NCI-H187 treated with DMSO at 0.1 percent for 48 hours (cell line): ENCODE results near the gene ETV6.
"Not testable (repeated sequence)": the region's sequence is repeated elsewhere in the genome, so short reads cannot be mapped to it uniquely, and the experiment has no call there.

Experiments used
- DNase-seq: peaks from one replicate; lab custom pipeline; 2025; lab: John Stamatoyannopoulos, UW

ETV6 gene

DNA sequence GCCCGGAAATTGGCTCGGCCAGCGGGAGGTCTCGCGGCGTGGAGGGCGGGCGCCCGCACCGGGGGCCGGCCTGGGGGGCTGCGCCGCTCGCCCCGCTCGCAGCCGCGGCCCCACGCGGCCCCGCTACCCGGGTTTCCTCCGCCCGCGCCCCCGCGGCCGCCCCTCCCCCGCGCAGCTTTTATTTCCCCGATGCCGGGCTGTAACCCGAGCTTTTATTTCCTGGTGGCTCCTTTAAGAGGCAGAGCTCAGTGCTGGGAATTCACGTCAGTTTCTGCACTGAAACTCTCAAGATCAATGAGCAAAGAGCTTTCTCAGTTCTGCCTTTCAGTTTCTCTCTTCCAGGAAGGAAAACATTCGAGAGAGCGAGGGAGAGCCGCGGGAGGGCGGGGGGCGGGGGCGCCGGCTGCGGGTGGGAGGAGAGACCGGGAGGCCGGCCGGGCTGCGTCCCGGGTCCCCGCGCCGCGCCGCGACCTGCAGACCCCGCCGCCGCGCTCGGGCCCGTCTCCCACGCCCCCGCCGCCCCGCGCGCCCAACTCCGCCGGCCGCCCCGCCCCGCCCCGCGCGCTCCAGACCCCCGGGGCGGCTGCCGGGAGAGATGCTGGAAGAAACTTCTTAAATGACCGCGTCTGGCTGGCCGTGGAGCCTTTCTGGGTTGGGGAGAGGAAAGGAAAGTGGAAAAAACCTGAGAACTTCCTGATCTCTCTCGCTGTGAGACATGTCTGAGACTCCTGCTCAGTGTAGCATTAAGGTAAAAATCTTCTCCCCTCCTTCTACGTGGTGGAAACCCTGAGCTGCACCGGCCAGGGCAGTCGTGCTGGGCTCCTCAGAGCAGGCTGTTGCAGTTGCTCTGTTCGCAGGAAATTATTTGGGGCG lies at the start of gene ETV6:
Gene ETV6 (plus strand): TSS at position 262 of the 873 bp plus-strand sequence. CDS start 454 bp downstream, at position 716.
- DNase-seq, result peak; percentile 66

DNA sequence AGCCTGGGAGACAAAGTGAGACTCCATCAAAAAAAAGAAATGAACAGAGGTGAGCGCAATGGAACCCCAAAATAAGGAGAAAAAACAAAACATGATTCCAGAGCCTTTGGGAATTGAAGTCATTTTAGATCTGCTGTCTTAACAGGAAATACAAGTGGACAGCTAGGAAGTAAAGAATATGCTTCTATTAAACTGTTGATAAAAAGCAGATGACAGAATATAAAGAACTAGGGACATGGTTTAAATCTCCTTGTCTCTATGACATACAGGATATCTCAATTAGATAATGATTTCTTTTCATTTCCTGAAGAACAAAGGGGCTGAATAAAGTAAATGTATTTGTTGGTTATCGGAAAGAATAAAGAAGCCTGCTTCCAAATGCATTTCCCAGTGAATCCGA lies 49.3 kb upstream of the ETV6 start:
- no peak for DNase-seq

DNA sequence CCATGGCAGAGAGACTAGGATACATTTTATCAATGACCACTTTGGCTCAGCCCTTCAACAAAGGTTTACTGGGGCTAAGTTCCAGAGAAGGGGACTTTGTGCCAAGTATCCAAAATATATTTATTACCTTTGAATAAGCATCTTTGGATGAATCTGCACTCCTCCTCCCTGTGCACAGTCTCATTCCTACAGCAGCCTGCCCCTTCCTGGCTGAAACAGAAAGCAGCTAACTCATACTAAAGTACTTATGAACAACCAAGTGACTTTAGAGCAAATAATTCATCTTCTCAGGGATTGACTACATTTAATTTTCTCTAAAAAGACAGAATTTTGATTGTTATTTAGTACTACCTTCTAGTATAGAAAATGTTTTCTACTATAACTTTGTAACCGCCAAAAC lies 47.8 kb upstream of the ETV6 start:
- no peak for DNase-seq

DNA sequence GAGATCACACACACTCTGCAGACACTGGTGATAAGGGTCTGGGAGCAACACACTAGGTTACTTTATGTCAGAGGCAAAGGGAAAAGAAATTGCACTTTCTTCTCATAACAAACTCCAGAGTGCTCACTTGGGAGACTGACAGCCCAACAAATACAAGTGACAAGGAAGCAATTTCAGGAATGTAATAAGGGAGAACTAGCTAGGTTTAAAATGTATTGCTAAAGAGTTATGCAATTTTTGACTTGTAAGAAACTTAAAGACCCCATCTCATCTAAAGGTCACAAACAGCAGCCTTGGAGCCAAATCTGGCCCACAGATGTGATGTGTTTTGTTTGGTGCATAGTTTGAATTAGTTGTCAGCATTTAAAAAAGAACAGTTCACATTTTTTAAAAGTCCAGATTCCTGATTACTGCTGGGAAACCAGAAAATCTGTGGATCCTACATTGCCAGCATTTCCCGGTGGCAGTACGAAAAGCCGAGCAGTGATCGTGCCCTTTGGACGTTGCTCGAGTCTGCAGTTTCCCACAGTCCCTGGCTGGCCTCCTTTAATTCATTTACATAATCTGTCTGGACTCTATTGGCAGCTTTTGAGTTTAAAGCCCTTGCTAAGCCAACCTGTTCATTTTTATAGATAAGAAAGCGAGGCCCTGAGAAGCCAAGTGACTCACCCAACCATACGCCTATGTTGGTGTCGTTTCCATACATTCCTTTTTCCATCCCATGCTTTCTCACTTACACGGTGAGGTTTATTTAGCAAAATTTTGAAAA lies 42.0 kb upstream of the ETV6 start:
- no peak for DNase-seq

DNA sequence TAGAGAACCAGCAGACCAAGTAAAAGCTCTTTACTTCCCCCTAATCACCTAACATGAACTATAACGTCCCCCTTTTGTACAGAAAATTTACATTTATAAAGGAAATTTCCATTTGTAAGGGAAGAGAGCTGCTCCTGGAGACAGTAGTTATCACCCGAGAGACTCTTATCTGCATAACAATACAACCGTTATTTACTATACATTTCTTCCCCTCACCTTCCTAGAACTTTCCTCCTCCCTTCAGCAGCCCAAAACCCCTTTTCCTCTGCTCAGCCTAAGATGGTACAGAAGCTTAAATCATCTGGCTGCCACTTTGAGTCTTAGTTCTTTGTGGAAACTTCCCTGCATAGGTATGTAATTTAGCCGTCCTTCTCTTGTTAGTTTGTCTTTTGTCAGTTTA lies 40.4 kb upstream of the ETV6 start:
- DNase-seq, result no peak

DNA sequence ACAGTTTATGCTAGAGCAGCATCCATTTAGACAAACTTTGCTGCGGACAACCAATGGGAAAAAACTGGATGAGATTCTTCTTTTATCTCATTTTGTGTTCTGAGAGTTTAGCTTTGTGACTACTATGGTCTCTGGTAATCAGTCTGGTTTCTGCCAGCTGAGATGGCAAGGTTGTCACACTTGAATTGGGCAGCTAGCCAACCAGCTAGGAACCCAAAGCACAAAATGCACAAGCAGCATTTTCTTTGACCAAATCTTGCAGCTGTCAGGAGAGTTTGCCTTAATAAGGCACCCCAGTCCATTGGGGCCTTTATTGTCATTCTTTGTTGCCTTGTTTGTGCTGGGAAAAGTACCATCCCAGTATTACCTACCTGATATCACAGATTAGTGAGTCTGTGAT lies 34.0 kb upstream of the ETV6 start:
- DNase-seq, result no peak

DNA sequence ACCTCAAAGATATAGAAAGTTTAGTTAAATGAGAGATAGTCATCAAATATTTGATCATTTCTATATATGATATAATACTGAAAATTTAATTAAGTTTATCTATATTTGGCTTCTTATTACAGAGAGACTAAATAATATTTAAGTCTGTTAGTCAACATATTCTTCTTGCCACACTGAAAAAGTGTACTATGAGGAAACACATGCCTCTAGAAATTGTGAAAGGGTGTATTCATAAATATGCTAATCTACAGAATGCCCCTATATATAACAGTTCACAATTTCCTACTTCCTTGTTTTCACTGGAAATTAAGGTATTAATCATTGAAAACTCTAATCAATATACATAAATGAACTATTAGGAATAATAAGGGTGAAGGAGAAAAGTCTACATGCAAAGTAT lies 31.4 kb upstream of the ETV6 start:
- DNase-seq, result no peak

DNA sequence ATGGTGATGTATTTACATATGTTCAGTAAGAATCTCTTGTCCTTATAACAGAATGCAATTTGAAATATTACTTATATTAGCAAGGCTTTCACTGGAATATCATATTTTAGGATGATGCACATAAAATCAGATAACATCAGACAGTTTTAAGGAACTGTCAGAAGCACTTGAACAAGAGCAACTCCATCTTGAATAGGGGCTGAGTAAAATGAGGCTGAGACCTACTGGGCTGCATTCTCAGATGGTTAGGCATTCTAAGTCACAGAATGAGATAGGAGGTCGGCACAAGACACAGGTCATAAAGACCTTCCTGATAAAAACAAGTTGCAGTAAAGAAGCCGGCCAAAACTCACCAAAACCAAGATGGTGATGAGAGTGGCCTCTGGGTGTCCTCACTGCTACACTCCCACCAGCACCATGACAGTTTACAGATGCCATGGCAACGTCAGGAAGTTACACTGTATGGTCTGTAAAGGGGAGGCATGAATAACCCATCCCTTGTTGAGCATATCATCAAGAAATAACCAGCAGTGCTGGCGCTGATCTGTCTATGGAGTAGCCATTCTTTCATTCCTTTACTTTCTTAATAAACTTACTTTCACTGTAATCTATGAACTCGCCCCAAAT lies 27.6 kb upstream of the ETV6 start:
- DNase-seq, result no peak

DNA sequence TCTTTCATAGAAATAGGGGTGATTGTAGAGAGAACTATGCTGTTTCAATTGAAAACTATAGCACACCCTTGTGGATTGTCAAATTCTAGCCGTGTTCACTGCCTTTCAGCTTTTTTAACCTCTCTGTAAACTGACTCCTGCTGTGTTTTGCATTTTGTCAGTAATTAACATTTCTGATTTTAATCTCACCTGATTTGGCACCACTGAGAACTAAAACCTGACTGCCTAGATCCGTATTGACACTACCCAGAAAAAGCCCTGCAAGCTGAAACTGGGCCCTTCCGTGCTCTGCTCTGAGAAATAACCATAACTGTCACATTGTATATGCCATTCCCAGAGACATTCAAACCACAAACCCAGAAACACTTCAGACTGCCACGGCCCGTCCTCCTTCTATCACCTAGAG lies 26.6 kb upstream of the ETV6 start:
- DNase-seq, result no peak

DNA sequence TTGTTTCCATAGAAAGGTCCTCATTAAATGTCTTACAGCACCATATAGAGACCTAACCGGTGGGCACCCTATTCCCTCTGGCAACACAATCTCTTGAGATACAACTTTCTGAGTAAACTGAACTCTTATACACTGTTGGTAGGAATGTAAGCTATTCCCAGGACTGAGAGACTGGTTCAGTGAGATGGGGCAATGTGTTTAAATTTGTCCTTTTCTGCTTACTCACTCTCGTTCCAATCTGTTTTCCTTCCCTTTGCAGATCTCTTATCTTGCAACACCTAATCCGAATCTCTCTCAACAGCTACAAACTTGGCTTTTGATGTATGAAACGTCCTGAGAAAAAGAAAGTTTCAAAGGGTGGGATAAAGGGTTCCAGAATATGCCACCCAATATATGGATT lies 26.1 kb upstream of the ETV6 start:
- no peak for DNase-seq

DNA sequence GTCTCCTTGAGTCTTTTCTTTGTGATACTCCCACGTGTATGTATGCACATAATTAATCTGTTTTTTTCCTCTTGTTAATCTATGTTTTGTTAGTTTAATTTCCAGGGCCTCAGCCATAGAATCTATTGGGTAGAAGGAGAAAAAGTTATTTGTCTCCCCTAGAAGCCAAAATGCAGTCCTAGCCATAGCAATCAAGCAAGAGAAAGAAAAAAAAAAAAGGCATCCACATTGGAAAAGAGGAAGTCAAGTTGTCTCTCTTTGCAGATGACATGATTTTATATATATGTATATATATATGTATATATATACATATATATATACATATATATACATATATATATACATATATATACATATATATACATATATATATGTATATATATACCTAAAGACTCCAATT lies 25.4 kb upstream of the ETV6 start:
- DNase-seq, result no peak

DNA sequence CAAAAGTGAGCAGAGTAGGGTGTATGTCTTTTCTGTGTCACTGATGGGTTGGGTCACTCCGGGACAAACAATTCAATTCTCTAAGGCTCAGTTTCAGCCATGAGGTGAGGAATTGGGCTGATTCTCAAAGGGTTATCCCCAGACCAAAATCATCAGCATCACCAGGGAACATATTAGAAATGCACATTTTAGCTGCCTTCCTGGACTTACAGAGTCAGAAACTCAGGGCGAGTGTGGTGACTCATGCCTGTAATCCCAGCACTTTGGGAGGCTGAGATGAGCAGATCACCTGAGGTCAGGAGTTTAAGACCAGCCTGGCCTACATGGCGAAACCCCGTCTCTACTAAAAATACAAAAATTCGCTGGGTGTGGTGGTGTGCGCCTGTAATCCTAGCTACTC lies 21.8 kb upstream of the ETV6 start:
- not testable (repeated sequence) for DNase-seq

DNA sequence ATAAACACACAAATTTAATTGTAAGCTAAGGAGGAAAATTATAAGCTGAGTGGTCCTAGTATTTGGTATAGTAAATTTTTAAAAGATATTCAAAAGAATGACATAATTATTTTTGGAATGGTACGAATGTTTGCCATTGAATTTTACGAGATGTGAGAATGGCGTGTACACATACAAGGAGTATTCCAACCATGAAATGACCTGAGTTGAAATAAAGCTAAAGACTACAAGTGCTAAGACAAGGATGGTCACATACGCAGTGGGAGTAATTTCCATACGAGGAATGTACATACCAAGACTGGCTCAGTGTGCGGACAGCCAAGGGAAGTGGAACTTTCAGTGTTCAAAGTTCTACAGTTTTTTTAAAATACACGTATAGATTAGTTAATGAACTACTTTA lies 21.1 kb upstream of the ETV6 start:
- DNase-seq, result no peak

DNA sequence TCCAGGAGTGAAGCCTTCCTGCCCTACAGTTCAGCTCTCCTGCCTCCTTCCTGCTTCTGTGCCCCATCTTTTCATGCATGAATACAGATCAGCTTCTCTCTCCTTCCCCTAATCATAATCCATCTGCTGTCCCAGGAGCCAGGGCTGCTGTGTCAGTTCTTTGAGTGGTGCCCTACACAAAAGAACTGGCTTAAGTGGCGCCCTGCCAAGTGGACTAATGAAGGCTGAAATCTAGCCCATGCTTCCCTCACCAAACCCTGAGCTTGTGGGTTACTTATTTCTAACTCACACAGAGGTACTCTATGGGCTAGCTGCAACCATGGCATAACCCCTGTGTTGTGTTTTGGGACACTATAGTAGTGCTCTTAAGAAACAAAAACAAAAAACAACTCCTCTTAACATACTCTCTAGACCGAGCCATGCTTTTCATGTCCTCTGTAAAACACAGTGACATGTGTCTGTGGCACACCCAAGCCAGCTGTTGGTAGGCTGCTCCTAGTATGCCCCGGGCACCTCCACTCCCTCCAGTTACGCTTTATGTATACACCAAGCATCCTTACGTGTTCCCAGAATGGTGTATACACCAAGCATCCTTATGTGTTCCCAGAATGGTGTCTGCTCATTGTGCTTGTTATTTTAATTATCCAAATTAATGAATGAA lies 19.3 kb upstream of the ETV6 start:
- DNase-seq, result peak; percentile 76

DNA sequence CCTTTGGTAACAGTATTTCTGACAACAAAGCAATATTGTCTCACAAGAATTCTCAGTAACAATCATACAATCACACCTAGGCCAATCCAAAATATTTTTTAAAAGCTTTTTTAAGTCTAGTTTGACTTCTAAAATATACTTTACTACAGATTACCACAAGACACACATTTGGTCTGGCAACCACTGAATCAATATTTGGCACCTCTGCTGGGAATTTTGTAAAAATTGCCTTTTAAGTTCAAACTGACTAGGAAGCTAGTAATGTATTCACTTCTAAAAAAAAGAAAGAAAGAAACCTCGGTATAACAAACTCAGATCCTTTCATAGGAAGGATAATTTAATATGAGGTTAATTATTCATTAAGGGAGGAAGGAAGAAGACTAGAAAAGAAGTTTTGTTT lies 18.2 kb upstream of the ETV6 start:
- DNase-seq, result no peak

DNA sequence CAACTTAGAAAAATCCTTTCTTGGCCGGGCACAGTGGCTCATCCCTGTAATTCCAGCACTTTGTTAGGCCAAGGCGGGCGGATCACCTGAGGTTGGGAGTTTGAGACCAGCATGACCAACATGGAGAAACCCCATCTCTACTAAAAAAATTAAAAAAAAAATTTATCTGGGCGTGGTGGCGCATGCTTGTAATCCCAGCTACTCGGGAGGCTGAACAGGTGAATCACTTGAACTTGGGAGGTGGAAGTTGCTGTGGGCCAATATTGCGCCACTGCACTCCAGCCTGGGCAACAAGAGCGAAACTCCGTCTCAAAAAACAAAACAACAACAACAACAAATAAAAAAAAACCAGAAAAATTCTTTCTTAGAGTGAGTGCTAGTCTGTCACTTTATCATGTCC lies 17.6 kb upstream of the ETV6 start:
- not testable (repeated sequence) for DNase-seq

DNA sequence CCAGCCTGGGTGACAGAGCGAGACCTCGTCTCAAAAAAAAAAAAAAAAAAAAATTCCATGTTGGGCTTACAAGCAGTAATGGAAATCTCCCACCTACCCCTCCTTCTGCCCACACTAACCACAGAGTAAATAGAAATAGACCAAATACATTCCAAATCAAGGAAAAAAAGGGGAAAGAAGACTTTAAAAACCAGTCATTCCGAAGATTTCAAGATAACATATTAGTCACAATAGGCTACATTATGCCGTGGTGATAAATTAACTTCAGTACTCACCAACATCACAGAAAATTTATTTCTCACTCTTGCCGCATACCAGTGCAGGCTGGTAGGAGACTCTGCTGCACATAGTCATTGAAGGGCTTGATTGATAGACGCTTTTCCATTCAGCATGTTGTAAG lies 15.5 kb upstream of the ETV6 start:
- no peak for DNase-seq

DNA sequence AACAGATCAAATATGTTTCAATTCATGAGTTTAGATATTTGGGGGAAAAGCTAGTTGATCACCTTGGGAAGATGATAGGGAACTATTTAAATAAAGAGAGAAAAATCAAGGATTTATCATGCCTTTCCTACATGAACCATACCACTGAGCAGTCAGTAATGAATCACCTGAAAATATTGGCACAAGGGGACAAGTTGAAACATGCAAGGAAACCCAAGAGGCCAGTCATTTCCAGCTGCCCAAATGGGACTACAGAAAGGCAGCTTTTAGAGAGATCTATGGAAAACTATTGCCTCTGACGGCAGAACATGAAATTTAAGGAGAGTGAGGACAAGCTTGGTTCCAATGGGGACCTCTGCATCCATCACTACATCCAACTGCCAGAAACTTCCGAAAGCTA lies 14.1 kb upstream of the ETV6 start:
- no peak for DNase-seq

DNA sequence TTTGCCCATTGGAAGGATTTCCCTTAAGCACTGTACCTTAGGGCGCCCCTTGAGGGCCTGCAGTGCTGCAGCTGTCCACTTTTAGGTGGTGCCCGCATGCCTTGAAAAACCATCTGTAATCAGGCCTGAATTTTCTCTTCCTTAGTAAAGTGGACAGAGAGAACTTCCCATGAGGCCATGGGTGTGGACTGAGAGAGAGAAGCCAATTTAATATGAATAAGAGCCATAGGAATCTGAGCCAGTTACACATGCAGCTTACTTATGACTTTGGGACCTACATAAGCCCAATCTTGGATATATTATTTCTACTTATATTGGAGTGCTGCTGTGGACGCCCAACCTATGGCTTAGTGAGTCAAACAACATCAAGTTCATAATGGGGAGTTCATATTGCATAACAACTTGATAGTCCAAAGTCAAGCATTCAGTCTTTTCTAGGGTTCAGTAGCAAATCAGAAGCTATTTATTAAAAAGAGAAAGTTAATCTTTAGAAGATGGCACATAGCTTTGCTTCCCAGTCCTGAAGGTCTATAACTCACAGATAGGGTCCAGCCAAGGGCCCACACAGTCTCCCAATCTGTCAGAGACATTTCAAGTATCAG lies 11.1 kb upstream of the ETV6 start:
- DNase-seq, result no peak

DNA sequence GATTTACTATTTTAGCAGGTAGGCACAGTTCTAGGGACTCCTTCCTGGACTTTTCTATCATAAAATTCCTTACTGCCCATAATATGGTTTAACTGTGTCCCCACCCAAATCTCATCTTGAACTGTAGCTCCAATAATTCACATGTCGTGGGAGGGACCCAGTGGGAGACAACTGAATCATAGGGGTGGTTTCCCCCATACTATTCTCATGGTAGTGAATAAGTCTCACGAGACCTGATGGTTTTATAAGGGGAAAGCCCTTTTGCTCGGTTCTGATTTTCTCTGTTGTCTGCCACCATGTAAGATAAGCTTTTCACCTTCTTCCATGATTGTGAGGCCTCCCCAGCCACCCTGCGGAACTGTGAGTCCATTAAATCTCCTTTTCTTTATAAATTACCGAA lies 10.0 kb upstream of the ETV6 start:
- no peak for DNase-seq

DNA sequence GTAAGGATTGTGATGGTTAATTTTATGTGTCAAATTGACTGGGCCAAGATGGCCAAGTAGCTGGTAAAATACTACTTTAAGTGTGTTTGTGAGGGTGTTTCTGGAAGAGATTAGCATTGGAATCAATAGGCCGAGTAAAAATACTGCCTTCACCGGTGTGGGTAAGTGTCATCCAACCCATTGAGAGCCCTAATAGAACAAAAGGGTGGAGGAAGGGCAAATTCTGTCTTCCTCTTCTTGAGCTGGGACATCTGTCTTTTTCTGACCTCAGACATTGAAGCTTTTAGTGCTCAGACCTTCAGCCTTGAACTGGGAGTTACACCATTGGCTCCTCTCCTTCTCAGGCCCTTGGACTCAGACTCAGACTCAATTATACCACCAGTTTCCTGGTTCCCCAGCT lies 8.0 kb upstream of the ETV6 start:
- DNase-seq, result no peak

DNA sequence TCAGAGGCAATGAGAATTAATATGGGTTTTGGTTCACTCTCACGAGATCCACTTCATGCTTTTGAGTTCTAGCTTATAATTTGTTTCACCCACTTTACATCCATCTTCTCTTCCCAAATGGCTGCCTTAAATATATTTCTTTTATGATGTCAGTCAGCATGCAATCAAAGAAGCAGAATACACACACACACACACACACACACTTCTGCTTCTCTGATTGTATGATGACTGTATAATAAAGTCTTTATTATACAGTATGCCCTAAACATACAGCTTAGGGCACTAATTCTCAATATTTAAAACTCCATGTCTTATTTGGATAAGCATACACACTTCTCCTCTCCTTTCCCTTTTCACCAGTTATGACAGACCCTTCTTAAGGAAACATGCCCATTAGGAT lies 6.7 kb upstream of the ETV6 start:
- DNase-seq, result no peak
